Measurements from ENCODE around the gene FAM118B. TPM values are rescaled to one million over a fixed set of nuclear protein-coding genes. Genes with fewer than 3 reads are reported as not detected.
A peak's percentile ranks its signal among the peaks of the same experiment; 100 is the strongest.

Gene FAM118B
- total and polyA plus RNA-seq, 2 of the 4 experiments (the other 2 are of a cell fraction), result 20.0 to 27.2 TPM

DNA sequence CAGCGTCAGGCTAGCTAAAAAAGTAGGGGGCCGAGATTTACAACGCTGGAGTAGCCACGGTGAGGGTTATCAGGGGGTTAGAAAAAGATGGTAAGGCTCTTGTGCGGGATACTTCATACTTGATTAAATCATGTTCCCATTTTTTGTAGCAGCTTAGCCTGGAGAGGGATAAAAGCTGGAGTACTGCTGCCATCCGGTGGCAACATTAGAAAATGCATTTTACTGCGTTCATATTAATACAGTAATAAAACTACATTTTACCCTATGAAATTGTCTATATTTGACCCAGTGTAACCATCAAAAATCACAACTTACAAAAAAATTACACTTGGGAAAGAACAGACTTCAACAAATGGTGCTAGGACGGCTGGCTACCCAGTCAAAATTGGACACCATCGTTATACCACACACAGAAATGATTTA, 17.4 kb upstream of the FAM118B start:
- Histone ChIP-seq H3K4ac (ENCODE audit: low read depth, low read length) (no peak overlapping the region), H2AFZ (replicated peaks; ENCODE audit: low read length, poor library complexity) (no peak overlapping the region), H2AK5ac (ENCODE audit: low read depth, low read length) (no peak overlapping the region), H2BK15ac (ENCODE audit: low read depth, low read length) (no peak overlapping the region), H4K91ac (ENCODE audit: insufficient read depth, low read depth, low read length) (no peak overlapping the region), H3K79me1 (ENCODE audit: low read depth in 1 of 2, low read length in 2 of 2) (no peaks in the 10 kb centered on the region), H4K5ac (ENCODE audit: low read depth, low read length) (no peak overlapping the region), H3K23ac (ENCODE audit: low read depth, low read length) (no peak overlapping the region), H2BK120ac (ENCODE audit: low read depth, low read length) (no peak overlapping the region), H4K8ac (ENCODE audit: low read depth in 2 of 2, low read length in 2 of 2) (no peak overlapping the region), H3K4me3 (ENCODE audit: insufficient read depth, low read depth, low read length) (no peak overlapping the region), H3K36me3 (ENCODE audit: control insufficient read depth, insufficient read depth, low read length) (peaks cover 26% of the 10 kb centered on the region), H2BK5ac (ENCODE audit: low read depth, low read length, poor library complexity, severe bottlenecking) (no peak overlapping the region), H3K9ac (ENCODE audit: low read depth, low read length) (no peak overlapping the region), H3K9me3 (ENCODE audit: control insufficient read depth, insufficient read depth, low read length) (no peaks in the 10 kb centered on the region), H3K56ac (ENCODE audit: extremely low read depth, insufficient read depth, low read length) (no peak overlapping the region), H3K27me3 (ENCODE audit: control insufficient read depth, insufficient read depth, low read length) (no peaks in the 10 kb centered on the region), H3K27ac (ENCODE audit: insufficient read depth, low read length) (no peak overlapping the region), H3K18ac (ENCODE audit: low read depth, low read length) (no peak overlapping the region), H3K9me1 (ENCODE audit: insufficient read depth, low read length) (no peaks in the 10 kb centered on the region), H3K14ac (replicated peaks; ENCODE audit: low read depth, low read length) (no peak overlapping the region), H2AK9ac (replicated peaks; ENCODE audit: low read depth, low read length, poor library complexity) (no peak overlapping the region), H3K4me1 (ENCODE audit: control insufficient read depth, insufficient read depth, low read length) (no peaks in the 10 kb centered on the region), H2BK20ac (ENCODE audit: low read depth, low read length) (no peak overlapping the region), H3K4me2 (ENCODE audit: low read depth, low read length) (no peak overlapping the region), H4K20me1 (ENCODE audit: insufficient read depth, low read length) (no peaks in the 10 kb centered on the region; the same call in 1 of the 2 replicates)
- POLR2A ChIA-PET (ENCODE audit: unreplicated experiment), result no interaction called here
- TF ChIP-seq RAD21 (IDR thresholded peaks at IDR 0.05; ENCODE audit: low read length) (peak; percentile 96), RCOR1 (IDR thresholded peaks at IDR 0.05; ENCODE audit: insufficient replicate concordance, low read length) (no peak), POLR2A (IDR thresholded peaks at IDR 0.05; ENCODE audit: low read depth, low read length) (0 out of 2 replicates have a peak, but pooled peaks have one; percentile 40), SMC3 (IDR thresholded peaks at IDR 0.05; ENCODE audit: low read depth, low read length) (peak; percentile 97), MAZ (IDR thresholded peaks at IDR 0.05; ENCODE audit: borderline replicate concordance, low read depth, low read length) (no peak)
- TF ChIP-seq, protein P1, sequence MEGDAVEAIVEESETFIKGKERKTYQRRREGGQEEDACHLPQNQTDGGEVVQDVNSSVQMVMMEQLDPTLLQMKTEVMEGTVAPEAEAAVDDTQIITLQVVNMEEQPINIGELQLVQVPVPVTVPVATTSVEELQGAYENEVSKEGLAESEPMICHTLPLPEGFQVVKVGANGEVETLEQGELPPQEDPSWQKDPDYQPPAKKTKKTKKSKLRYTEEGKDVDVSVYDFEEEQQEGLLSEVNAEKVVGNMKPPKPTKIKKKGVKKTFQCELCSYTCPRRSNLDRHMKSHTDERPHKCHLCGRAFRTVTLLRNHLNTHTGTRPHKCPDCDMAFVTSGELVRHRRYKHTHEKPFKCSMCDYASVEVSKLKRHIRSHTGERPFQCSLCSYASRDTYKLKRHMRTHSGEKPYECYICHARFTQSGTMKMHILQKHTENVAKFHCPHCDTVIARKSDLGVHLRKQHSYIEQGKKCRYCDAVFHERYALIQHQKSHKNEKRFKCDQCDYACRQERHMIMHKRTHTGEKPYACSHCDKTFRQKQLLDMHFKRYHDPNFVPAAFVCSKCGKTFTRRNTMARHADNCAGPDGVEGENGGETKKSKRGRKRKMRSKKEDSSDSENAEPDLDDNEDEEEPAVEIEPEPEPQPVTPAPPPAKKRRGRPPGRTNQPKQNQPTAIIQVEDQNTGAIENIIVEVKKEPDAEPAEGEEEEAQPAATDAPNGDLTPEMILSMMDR (conservative IDR thresholded peaks at IDR 0.05; ENCODE audit: low read depth, low read length), result peak; percentile 83
- CTCF ChIA-PET, result interaction anchor here (0.6 to 1.2 kb wide), 6 partner anchors 9 to 273 kb away, joined by 3 to 6 read pairs (median 3); partner anchors contain the start of gene CDON
- dilution Hi-C loops (cut with HindIII; ENCODE audit: low sequenced_read_pairs, unreplicated experiment), result no loop called here
- BruUV-seq (replicated peaks), result no TSS peak
- in situ Hi-C loops (cut with MboI; ENCODE audit: low sequenced_read_pairs), result loop anchor here (5.0 kb wide), 1 partner anchor 267 kb away; no protein-coding TSS in a partner anchor
- DNase-seq (peak; percentile 59), ATAC-seq (ENCODE audit: low read depth) (peak; percentile 96)
- no CpG with 5 or more reads among the region's 9 CpGs for WGBS, 2 experiments (ENCODE audit: extremely low coverage in 2 of 2, insufficient read length in 1 of 2)
- intact Hi-C loops (cut with micrococcal nuclease), result loop anchor here (1.0 to 5.0 kb wide), 4 partner anchors 132 to 319 kb away; partner anchors contain the start of gene CDON
